GM12874 (cell line): Measurements from ENCODE around the gene SREBF2.
A peak's percentile ranks its signal among the peaks of the same experiment; 100 is the strongest.

Experiments used
- TF ChIP-seq, protein P1 (sequence below): IDR thresholded peaks from 2 replicates; pipeline ENCODE4 v1.5.1; 2011; ENCODE audit warnings: low read depth, mild to moderate bottlenecking, control low read depth, low read length, moderate library complexity; ENCODE audit not compliant: insufficient read depth

Gene SREBF2

GRCh38 chr22:41943661-41944209 is 110.8 kb downstream of the SREBF2 start:
- TF ChIP-seq, protein P1, sequence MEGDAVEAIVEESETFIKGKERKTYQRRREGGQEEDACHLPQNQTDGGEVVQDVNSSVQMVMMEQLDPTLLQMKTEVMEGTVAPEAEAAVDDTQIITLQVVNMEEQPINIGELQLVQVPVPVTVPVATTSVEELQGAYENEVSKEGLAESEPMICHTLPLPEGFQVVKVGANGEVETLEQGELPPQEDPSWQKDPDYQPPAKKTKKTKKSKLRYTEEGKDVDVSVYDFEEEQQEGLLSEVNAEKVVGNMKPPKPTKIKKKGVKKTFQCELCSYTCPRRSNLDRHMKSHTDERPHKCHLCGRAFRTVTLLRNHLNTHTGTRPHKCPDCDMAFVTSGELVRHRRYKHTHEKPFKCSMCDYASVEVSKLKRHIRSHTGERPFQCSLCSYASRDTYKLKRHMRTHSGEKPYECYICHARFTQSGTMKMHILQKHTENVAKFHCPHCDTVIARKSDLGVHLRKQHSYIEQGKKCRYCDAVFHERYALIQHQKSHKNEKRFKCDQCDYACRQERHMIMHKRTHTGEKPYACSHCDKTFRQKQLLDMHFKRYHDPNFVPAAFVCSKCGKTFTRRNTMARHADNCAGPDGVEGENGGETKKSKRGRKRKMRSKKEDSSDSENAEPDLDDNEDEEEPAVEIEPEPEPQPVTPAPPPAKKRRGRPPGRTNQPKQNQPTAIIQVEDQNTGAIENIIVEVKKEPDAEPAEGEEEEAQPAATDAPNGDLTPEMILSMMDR: no peak

DNA sequence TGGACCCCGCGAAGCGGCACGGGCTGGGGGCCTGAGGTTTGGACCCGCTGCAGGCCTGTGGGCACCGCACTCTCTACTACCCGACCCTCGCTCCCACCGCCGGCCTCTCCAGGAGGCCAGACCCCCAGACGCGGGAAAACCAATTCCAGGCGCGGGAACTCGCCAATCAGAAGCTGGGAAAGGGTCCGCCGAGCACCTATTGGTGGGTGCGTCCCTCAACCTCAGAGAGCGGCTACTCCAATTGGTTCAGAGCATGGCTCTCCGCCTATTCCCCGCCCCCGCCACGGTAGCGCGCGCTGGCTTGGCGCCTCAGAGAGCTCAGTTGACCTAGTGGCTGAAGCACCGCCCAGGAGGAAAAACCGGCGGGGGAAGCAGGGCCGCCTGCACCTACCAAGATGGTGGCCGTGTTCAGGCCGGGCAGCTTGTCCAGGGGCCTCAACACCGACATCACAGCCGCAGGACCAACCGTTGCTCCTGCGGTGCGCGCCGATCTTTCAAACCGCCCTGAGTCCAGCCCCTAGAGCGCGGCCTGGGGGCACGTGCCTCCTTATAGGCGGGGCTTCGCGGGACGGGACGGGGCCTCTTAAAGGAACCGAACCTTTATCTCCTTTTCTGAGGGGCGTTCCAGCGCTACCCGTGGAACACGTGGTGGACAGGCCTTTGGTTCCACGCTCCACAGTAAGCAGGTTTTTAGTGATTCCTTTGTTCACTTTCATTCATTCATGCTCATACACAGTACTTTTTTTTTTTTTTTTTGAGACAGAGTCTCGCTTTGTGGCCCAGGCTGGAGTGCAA is 113.9 kb downstream of the SREBF2 start, which contains the start of gene CENPM:
TSS of gene CENPM (minus strand) at position 524 of the 795 bp plus-strand sequence. CDS start at position 448, 76 bp downstream.
- TF ChIP-seq, protein P1: no peak

DNA sequence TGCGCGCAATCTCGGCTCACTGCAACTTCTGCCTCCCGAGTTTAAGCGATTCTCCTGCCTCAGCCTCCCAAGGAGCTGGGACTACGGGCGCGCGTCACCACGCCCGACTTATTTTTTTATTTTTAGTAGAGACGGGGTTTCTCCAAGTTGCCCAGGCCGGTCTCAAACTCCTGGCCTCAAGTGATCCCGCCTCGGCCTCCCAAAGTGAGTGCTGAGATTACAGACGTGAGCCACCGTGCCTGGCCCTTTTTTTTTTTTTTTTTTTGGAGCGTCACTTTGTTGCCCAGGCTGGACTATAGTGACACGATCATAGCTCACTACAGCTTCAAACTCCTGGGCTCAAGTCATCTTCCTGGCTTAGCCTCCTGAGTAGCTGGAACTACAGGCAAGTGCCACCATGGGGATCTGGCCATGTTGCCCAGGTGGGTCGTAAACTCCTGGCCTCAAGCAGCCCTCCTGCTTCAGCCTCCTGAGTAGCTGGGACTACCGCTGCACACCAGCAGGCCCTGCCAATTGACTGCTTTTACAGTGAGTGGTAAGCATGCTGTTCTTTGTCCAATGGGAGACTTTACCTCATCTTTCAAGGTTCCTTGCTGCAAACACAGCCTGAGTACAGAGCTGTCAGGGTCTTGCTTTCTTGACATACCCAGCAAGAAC is 114.6 kb downstream of the SREBF2 start:
- TF ChIP-seq, protein P1: no peak

DNA sequence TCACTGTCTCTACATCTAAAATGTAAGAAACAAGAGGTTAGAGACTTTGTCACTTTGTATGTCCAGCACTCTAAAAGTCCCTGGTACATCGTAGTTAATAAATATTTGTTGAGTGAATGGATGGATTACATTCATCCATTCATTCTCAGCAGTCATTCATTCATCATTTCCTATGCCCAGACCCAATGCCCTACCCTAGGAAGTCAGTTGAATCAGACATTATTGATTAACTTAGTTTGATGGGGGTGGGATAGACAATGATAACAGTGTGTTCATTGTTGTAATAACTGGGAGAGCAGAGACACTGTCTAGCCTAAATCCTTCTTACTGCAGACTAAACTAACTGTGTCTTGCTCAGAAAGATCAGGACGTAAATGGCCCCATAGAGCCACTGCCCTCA is 115.2 kb downstream of the SREBF2 start:
- TF ChIP-seq, protein P1: no peak

GRCh38 chr22:41949297-41949965 is 116.5 kb downstream of the SREBF2 start:
- TF ChIP-seq, protein P1: no peak

DNA sequence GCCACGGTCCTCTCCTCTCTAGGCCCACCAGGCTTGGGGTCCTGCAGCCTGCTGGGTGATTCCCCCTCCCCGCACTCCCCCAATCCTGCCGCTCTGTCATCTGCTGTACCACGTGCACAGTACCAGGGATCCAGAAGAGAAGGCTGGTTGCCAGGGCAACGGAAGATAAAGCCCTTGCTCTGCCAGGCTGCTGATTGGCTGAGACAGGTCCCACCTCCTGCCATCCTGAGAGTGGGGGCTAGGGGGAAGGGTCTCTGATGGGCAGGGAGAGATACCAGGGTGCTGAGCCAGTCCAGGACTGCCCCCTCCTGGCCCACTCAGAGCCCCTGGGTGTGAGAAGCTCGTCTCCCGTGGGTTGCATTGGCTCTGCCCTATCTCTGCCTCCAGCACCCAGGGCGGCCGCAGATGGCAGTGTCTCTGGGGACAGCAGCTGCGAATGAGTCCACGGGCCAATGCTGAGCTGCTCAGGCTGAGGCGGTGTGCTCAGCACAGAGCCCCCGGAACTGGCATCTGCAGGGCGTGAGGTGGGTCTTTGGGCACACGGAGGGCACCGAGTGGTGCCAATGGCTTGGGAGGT is 119.1 kb downstream of the SREBF2 start, which contains the start of gene SMIM45:
TSS of gene SMIM45 (plus strand) at position 253 of the 577 bp plus-strand sequence.
- TF ChIP-seq, protein P1: 0 out of 2 replicates have a peak, but pooled peaks have one; percentile 3

- TF ChIP-seq, protein P1: no peak
Observed at GRCh38 chr22:41952713-41953112, 119.8 kb downstream of the SREBF2 start.
